OCI-LY1 (cell line): ENCODE results near the gene ACACA.

Experiments used
- H2AFZ ChIP-seq: fragments of 200-600 bp; sonication (generic), shearing (Covaris generic); 2 replicates; pipeline ENCODE4 v1.6.0; 2014; ENCODE audit warnings: antibody characterized with exemption, mild to moderate bottlenecking, low read length
- H3F3A ChIP-seq: fragments of 200-600 bp; sonication (generic), shearing (Covaris generic); 2 replicates; pipeline ENCODE4 v1.6.0; 2014; ENCODE audit warnings: mild to moderate bottlenecking, antibody characterized with exemption, low read length, moderate library complexity; ENCODE audit not compliant: insufficient read depth
- H3K27ac ChIP-seq: fragments of 200-600 bp; sonication (generic); 2 replicates; pipeline ENCODE4 v1.5.1; 2014; ENCODE audit warnings: low read length, mixed run types, mild to moderate bottlenecking, low read depth; ENCODE audit not compliant: poor library complexity, severe bottlenecking
- H3K27me3 ChIP-seq: fragments of 200-600 bp; sonication (generic); 2 replicates; pipeline ENCODE4 v1.6.0; 2014; ENCODE audit warnings: antibody characterized with exemption, mild to moderate bottlenecking, low read length, moderate library complexity; ENCODE audit not compliant: insufficient read depth
- H3K36me3 ChIP-seq: fragments of 200-600 bp; sonication (generic); 2 replicates; pipeline ENCODE4 v1.6.1; 2014; ENCODE audit warnings: mild to moderate bottlenecking, antibody characterized with exemption, low read length, moderate library complexity, mixed read lengths; ENCODE audit not compliant: insufficient read depth
- H3K4me1 ChIP-seq: fragments of 200-600 bp; sonication (generic); 2 replicates; pipeline ENCODE4 v1.5.1; 2014; ENCODE audit warnings: mild to moderate bottlenecking, low read length, moderate library complexity; ENCODE audit not compliant: insufficient read depth, severe bottlenecking
- H3K4me2 ChIP-seq: fragments of 200-600 bp; sonication (generic), shearing (Covaris generic); 2 replicates; pipeline ENCODE4 v1.6.1; 2014; ENCODE audit warnings: low read length
- H3K4me3 ChIP-seq: fragments of 200-600 bp; sonication (generic); 2 replicates; pipeline ENCODE4 v1.5.1; 2014; ENCODE audit warnings: low read length, low read depth, mild to moderate bottlenecking, mixed read lengths; ENCODE audit not compliant: poor library complexity, severe bottlenecking
- H3K79me2 ChIP-seq: fragments of 200-600 bp; shearing (Covaris generic); 2 replicates; pipeline ENCODE4 v1.6.1; 2016; ENCODE audit warnings: mixed run types, low read length, mixed read lengths; ENCODE audit not compliant: insufficient read depth
- H3K9ac ChIP-seq: fragments of 200-600 bp; sonication (generic), shearing (Covaris generic); 2 replicates; pipeline ENCODE4 v1.6.1; 2014; ENCODE audit warnings: mild to moderate bottlenecking, low read length, mixed read lengths
- H3K9me2 ChIP-seq: fragments of 200-600 bp; sonication (generic), shearing (Covaris generic); 2 replicates; pipeline ENCODE4 v1.6.1; 2014; ENCODE audit warnings: low read depth, mild to moderate bottlenecking, low read length, mixed read lengths
- H3K9me3 ChIP-seq: fragments of 200-600 bp; shearing (Covaris generic); 2 replicates; pipeline ENCODE4 v1.6.1; 2014; ENCODE audit warnings: low read length, mixed read lengths
- H4K20me1 ChIP-seq: fragments of 200-600 bp; sonication (generic), shearing (Covaris generic); 2 replicates; pipeline ENCODE4 v1.6.0; 2016; ENCODE audit warnings: mild to moderate bottlenecking, low read length; ENCODE audit not compliant: insufficient read depth
- EZH2 ChIP-seq: fragments of 200-600 bp; sonication (generic), shearing (Covaris generic); IDR thresholded peaks from 2 replicates; pipeline ENCODE4 v1.8.0; 2017; ENCODE audit warnings: borderline replicate concordance, mixed run types, mild to moderate bottlenecking, antibody characterized with exemption, low read length, moderate library complexity, mixed read lengths
- TF ChIP-seq, protein P1 (sequence below): fragments of 200-600 bp; sonication (generic), shearing (Covaris generic); IDR thresholded peaks from 2 replicates; pipeline ENCODE4 v1.5.1; 2017; ENCODE audit warnings: mild to moderate bottlenecking, antibody characterized with exemption, low read length, moderate library complexity, mixed read lengths

ACACA gene

DNA sequence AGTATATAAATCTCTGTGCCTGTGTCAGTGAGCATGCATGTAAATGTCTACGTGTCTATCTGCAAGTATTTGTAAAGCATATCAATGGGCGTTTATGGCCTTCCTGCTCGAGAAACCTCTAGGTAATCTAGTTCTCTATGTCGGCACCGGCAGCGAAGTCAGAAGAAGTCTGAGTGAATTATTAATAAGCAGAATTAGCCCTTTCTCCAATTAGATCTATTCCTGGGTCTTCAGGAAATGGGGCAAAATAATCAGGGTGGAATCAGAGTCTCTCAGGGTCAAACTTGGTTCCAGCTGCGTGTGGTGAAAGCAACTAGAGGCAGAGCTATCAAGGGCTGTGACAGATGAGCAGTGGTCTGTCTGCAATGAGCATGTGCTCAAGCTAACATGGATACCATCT is 30.9 kb downstream of the ACACA start, which contains the start of gene C17orf78:
Gene C17orf78 (plus strand): TSS at position 280 of the 400 bp plus-strand sequence. CDS start 108 bp downstream, at position 388.
- H3K4me2 ChIP-seq: no peak within 1 kb of the TSS
- no peaks in the 10 kb centered on the region for H3F3A ChIP-seq
- no peak within 1 kb of the TSS for H2AFZ ChIP-seq
- no peaks in the 10 kb centered on the region for H3K36me3 ChIP-seq
- H3K79me2 ChIP-seq: no peaks in the 10 kb centered on the region
- no peaks in the 10 kb centered on the region for H3K27me3 ChIP-seq
- H3K9ac ChIP-seq: no peak within 1 kb of the TSS
- no peaks in the 10 kb centered on the region for H3K4me1 ChIP-seq
- TF ChIP-seq EZH2: no peak
- TF ChIP-seq, protein P1, sequence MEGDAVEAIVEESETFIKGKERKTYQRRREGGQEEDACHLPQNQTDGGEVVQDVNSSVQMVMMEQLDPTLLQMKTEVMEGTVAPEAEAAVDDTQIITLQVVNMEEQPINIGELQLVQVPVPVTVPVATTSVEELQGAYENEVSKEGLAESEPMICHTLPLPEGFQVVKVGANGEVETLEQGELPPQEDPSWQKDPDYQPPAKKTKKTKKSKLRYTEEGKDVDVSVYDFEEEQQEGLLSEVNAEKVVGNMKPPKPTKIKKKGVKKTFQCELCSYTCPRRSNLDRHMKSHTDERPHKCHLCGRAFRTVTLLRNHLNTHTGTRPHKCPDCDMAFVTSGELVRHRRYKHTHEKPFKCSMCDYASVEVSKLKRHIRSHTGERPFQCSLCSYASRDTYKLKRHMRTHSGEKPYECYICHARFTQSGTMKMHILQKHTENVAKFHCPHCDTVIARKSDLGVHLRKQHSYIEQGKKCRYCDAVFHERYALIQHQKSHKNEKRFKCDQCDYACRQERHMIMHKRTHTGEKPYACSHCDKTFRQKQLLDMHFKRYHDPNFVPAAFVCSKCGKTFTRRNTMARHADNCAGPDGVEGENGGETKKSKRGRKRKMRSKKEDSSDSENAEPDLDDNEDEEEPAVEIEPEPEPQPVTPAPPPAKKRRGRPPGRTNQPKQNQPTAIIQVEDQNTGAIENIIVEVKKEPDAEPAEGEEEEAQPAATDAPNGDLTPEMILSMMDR: no peak
- no peak within 1 kb of the TSS for H3K27ac ChIP-seq
- H3K9me3 ChIP-seq: no peaks in the 10 kb centered on the region
- no peaks in the 10 kb centered on the region for H4K20me1 ChIP-seq
- no peak within 1 kb of the TSS for H3K4me3 ChIP-seq
- no peaks in the 10 kb centered on the region for H3K9me2 ChIP-seq

DNA sequence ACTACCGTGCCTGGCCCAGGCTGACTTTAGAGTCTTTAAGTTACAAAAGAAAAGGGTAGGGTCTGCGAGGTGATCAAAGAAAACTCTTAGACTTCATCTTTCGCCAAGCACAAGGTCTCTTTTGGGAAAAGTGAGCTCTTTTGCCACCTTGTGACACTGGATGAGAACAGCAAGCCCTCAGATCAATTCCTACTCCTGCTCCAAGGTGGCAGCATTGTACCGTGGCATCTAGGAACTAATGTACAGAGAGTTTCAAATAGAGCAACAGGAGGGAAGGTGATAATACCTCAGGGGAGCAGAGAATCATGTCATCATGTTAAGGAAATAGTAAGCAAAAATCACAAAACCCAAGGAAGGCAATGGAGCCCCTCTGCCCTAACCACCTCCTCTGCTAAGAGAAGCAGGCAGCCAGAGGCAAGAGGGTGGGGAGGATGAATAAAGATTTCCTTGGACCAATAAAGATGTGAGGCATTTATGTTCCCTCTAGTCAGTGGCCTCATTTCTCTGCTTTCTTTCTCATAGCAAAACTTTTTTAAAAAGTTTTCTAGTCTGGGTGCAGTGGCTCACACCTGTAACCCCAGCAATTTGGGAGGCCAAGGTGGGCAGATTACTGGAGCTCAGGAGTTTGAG is 33.0 kb downstream of the ACACA start:
- Histone ChIP-seq H3F3A (no peaks in the 10 kb centered on the region), H3K36me3 (no peaks in the 10 kb centered on the region), H3K9me2 (no peaks in the 10 kb centered on the region), H3K4me2 (no peak overlapping the region), H3K4me3 (no peak overlapping the region), H2AFZ (no peak overlapping the region), H3K9ac (no peak overlapping the region), H3K79me2 (no peaks in the 10 kb centered on the region), H3K27ac (no peak overlapping the region), H4K20me1 (no peaks in the 10 kb centered on the region), H3K27me3 (no peaks in the 10 kb centered on the region), H3K4me1 (no peaks in the 10 kb centered on the region), H3K9me3 (no peaks in the 10 kb centered on the region)
- no peak for TF ChIP-seq EZH2
- TF ChIP-seq, protein P1: peak; percentile 100

DNA sequence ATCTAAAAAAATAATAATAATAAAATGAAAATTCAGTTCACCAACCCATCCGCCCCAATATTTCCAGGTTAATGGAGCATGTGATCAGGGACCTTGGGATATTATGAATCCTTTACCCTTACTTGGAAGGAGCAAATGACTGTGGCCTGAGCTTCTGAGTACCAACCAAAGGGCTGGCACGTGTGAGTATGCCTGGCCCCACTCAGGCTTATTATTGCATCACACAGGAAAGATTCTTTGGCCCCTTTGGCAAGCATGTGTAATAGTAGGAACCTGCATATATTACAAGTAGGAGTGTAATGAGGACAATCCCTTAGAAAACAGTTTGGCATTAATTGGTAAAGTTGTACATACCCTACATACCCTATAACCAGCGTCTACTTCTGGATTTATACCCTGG is 38.1 kb downstream of the ACACA start:
- H3K4me2 ChIP-seq: no peak overlapping the region
- H3K9ac ChIP-seq: no peak overlapping the region

More for the DNA sequence above, 38.1 kb downstream of the ACACA start:
- no peak for TF ChIP-seq EZH2
- TF ChIP-seq, protein P1: no peak
- H4K20me1 ChIP-seq: no peaks in the 10 kb centered on the region
- H3K9me2 ChIP-seq: no peaks in the 10 kb centered on the region
- no peak overlapping the region for H2AFZ ChIP-seq
- H3F3A ChIP-seq: no peaks in the 10 kb centered on the region
- no peaks in the 10 kb centered on the region for H3K36me3 ChIP-seq
- H3K27ac ChIP-seq: no peak overlapping the region
- H3K79me2 ChIP-seq: no peaks in the 10 kb centered on the region
- H3K9me3 ChIP-seq: no peaks in the 10 kb centered on the region
- H3K4me3 ChIP-seq: no peak overlapping the region
- H3K4me1 ChIP-seq: no peaks in the 10 kb centered on the region
- H3K27me3 ChIP-seq: no peaks in the 10 kb centered on the region
